GM12878 (cell line): Measurements from ENCODE around the gene EEPD1. TPM values are rescaled to one million over a fixed set of nuclear protein-coding genes. Genes with fewer than 3 reads are reported as not detected.

ENCODE experiments used
- ATAC-seq: fragments of 200-7000 bp; cut with Tn5 transposase; 3 replicates; pipeline ENCODE4 v1.9.1; 2020; ENCODE audit warnings: mild to moderate bottlenecking, moderate library complexity
- BruUV-seq: library from RNA; stranded (reverse); fragments of 400-500 nt; replicated peaks from 2 replicates; lab custom pipeline; 2021; lab: Mats Ljungman, UMichigan
- CTCF ChIA-PET: fragments of 300-600 bp; sonication (Branson Sonifier 250); formaldehyde crosslinking; extraction: SDS; loops from one replicate; lab custom pipeline; 2021; ENCODE audit warnings: inconsistent platforms; lab: Yijun Ruan, JAX
- POLR2A ChIA-PET: fragments of 350-600 bp; formaldehyde crosslinking; extraction: SDS; loops from one replicate; lab custom pipeline; 2021; ENCODE audit warnings: inconsistent platforms; lab: Charles Lee
- RAD21 ChIA-PET: fragments of 300-600 bp; sonication (Branson Sonifier 250); formaldehyde crosslinking; loops from one replicate; lab custom pipeline; 2023; ENCODE audit warnings: antibody characterized with exemption; ENCODE audit not compliant: unreplicated experiment; lab: Charles Lee
- SMC1A ChIA-PET: fragments of 300-600 bp; sonication (Branson Sonifier 250); formaldehyde crosslinking; loops from one replicate; lab custom pipeline; 2023; ENCODE audit not compliant: unreplicated experiment, uncharacterized antibody; lab: Charles Lee
- DNase-seq: peaks from one replicate; pipeline ENCODE4 v3.0.0-alpha.2; 2011; ENCODE audit warnings: low read depth, low spot score
- FAIRE-seq: peaks from 3 replicates; lab custom pipeline; 2011; peaks lifted over from hg19 to GRCh38; lab: Jason Lieb, UNC
- H2AFZ ChIP-seq: 2 replicates; pipeline ENCODE4 v1.6.0; 2011; ENCODE audit warnings: low read depth, low read length, control low read depth; ENCODE audit not compliant: control insufficient read depth
- H3K27ac ChIP-seq: 2 replicates; pipeline ENCODE4 v1.5.1; 2011; ENCODE audit warnings: control low read depth; ENCODE audit not compliant: control insufficient read depth, insufficient read depth
- H3K27me3 ChIP-seq, 2 experiments: replicated peaks in 1 of 2; 2 replicates each; pipeline versions ENCODE4 v1.6.0 to v1.6.1; 2011; ENCODE audit warnings: low read length in 1 of 2; ENCODE audit not compliant: control insufficient read depth in 2 of 2, insufficient read depth in 2 of 2
- H3K36me3 ChIP-seq, 2 experiments: 2 replicates each; pipeline ENCODE4 v1.5.1; 2011; ENCODE audit warnings: low read length in 1 of 2; ENCODE audit not compliant: control insufficient read depth in 2 of 2, insufficient read depth in 2 of 2
- H3K4me1 ChIP-seq: 2 replicates; pipeline ENCODE4 v1.6.1; 2011; ENCODE audit warnings: mild to moderate bottlenecking, low read length, moderate library complexity, mixed read lengths; ENCODE audit not compliant: control insufficient read depth, insufficient read depth
- H3K4me2 ChIP-seq: 2 replicates; pipeline ENCODE4 v1.6.0; 2011; ENCODE audit warnings: control low read depth; ENCODE audit not compliant: control insufficient read depth, insufficient read depth
- H3K4me3 ChIP-seq: fragments of 200-600 bp; sonication (generic); 2 replicates; pipeline ENCODE4 v1.5.1; 2016
- H3K79me2 ChIP-seq: 2 replicates; pipeline ENCODE4 v1.6.0; 2011; ENCODE audit warnings: low read length; ENCODE audit not compliant: control insufficient read depth, insufficient read depth
- H3K9ac ChIP-seq: 2 replicates; pipeline ENCODE4 v1.8.0; 2011; ENCODE audit warnings: low read length, control low read depth, mixed read lengths; ENCODE audit not compliant: control insufficient read depth, insufficient read depth
- H3K9me3 ChIP-seq: replicated peaks from 3 replicates; pipeline ENCODE4 v1.5.1; 2011; ENCODE audit warnings: mild to moderate bottlenecking, low read length; ENCODE audit not compliant: control insufficient read depth, insufficient read depth
- H4K20me1 ChIP-seq: 2 replicates; pipeline ENCODE4 v1.6.0; 2011; ENCODE audit not compliant: control insufficient read depth, insufficient read depth
- BHLHE40 ChIP-seq, 2 experiments: fragments of 450-650 bp in 1 of 2; IDR thresholded peaks; 2 replicates each; pipeline ENCODE4 v1.6.1; 2011 to 2017; ENCODE audit warnings: low read depth in 2 of 2, borderline replicate concordance in 1 of 2, improper control_type of control experiment in 1 of 2, low read length in 1 of 2, mild to moderate bottlenecking in 1 of 2
- HCFC1 ChIP-seq: fragments of 150-350 bp; IDR thresholded peaks from 2 replicates; pipeline ENCODE4 v1.6.1; 2014; ENCODE audit warnings: low read length
- KLF5 ChIP-seq: fragments of 450-650 bp; IDR thresholded peaks from 2 replicates; pipeline ENCODE4 v1.6.1; 2014; ENCODE audit warnings: mild to moderate bottlenecking; ENCODE audit not compliant: partially characterized antibody
- PAX8 ChIP-seq: fragments of 450-650 bp; IDR thresholded peaks from 2 replicates; pipeline ENCODE4 v1.6.1; 2017; ENCODE audit warnings: mild to moderate bottlenecking, moderate library complexity
- POLR2AphosphoS5 ChIP-seq: IDR thresholded peaks from 2 replicates; pipeline ENCODE4 v1.6.1; 2011; ENCODE audit warnings: mild to moderate bottlenecking, low read length, inconsistent platforms
- in situ Hi-C: fragments of 300-500 bp; cut with MboI; formaldehyde crosslinking; loops from 9 replicates; pipeline ENCODE4 v1.14.3; 2018; ENCODE audit warnings: mixed read lengths
- intact Hi-C: fragments of 100-400 bp; cut with micrococcal nuclease; formaldehyde crosslinking; loops from one replicate; pipeline ENCODE4 v1.14.2; 2022; ENCODE audit not compliant: unreplicated experiment
- polyA plus RNA-seq, 11 experiments: library from polyadenylated mRNA; depleted of rRNA in 4 of 11; unstranded in 6 of 11; stranded (reverse) in 5 of 11; fragments of >200 nt; fragmentation: Nextera tagmentation in 4 of 11; fragmentation: Illumina TruSeq in 1 of 11; extraction: Ambion mirVana in 4 of 11; extraction: Trizol in 1 of 11; gene quantifications; 1 replicate in 1 of 11; 2 replicates in 10 of 11; pipeline versions ENCODE4 v1.2.1 to v1.2.3, GENCODE V29; 2011 to 2016; ENCODE audit warnings: inconsistent platforms in 2 of 11, missing spikeins in 2 of 11, low read depth in 1 of 11
- total RNA-seq, 4 experiments: library from RNA; depleted of rRNA in 3 of 4; stranded (reverse); fragments of >200 nt in 3 of 4; fragmentation: Illumina TruSeq in 1 of 4; extraction: Trizol in 1 of 4; gene quantifications; 2 replicates each; pipeline versions ENCODE4 v1.2.1 to v1.2.3, GENCODE V29; 2013 to 2021
- TF ChIP-seq, protein P1 (sequence below): IDR thresholded peaks from 2 replicates; pipeline ENCODE4 v1.6.1; 2012; ENCODE audit warnings: low read depth, low read length, improper control_type of control experiment

The EEPD1 gene
- total and polyA plus RNA-seq, 10 of the 15 experiments (the other 5 are each of a cell fraction or from before 2014, with no cell fraction given): 0.24 to 2.8 (median 0.86) TPM; not detected in 1

DNA sequence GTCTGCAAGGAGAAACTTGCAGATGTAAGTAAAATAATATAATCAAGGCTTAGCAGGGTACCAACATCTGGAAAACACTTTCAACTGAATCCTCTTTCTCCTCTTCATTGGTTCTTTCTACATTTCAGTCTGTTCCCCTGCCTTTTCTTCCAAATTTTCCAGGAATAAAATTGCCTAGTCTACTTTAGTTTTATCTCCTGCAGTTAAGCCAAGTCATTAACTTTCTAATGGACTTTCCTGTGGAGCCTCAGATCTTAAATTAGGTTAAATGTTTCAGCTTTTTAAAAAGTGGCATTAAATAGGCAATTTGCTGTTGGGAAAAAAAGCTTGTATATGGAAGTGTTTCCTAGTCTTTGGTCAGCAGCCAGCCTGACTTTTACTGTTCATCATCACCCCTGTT is 70.8 kb downstream of the EEPD1 start:
- Histone ChIP-seq H3K9ac (no peak overlapping the region), H2AFZ (no peak overlapping the region), H3K4me3 (no peak overlapping the region), H3K27ac (no peak overlapping the region), H3K36me3 (no peaks in the 10 kb centered on the region), H3K4me2 (no peak overlapping the region), H3K4me1 (no peaks in the 10 kb centered on the region), H3K79me2 (no peaks in the 10 kb centered on the region), H3K9me3 (no peaks in the 10 kb centered on the region), H4K20me1 (no peaks in the 10 kb centered on the region), H3K27me3 (no peaks in the 10 kb centered on the region; a peak in 1 of 4 replicates)
- DNase-seq: no peak
- no peak for TF ChIP-seq KLF5
- no peak for TF ChIP-seq PAX8
- TF ChIP-seq, protein P1, sequence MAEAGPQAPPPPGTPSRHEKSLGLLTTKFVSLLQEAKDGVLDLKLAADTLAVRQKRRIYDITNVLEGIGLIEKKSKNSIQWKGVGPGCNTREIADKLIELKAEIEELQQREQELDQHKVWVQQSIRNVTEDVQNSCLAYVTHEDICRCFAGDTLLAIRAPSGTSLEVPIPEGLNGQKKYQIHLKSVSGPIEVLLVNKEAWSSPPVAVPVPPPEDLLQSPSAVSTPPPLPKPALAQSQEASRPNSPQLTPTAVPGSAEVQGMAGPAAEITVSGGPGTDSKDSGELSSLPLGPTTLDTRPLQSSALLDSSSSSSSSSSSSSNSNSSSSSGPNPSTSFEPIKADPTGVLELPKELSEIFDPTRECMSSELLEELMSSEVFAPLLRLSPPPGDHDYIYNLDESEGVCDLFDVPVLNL: no peak
- no peak for TF ChIP-seq BHLHE40 (IDR thresholded peaks at IDR 0.05; ENCODE audit: borderline replicate concordance in 1 of 2, low read depth in 2 of 2, low read length in 1 of 2)
- no peak for TF ChIP-seq POLR2AphosphoS5
- TF ChIP-seq HCFC1: no peak
- ChIA-PET SMC1A (interaction anchor here (0.7 to 1.2 kb wide), 6 partner anchors 12 to 85 kb away, joined by 3 to 4 read pairs (median 3); no protein-coding TSS in a partner anchor), CTCF (interaction anchor here (1.0 to 1.5 kb wide), 3 partner anchors 8 to 203 kb away, joined by 3 to 6 read pairs (median 3); no protein-coding TSS in a partner anchor), RAD21 (no interaction called here), POLR2A (interaction anchor here (1.3 kb wide), 1 partner anchor 8 kb away, joined by 6 read pairs; no protein-coding TSS in a partner anchor)
- intact Hi-C loops (no loop called here), in situ Hi-C loops (no loop called here)
- no peak for FAIRE-seq
- no TSS peak for BruUV-seq
- no peak for ATAC-seq
